A549 treated with ZK216348 at 1 μM for 4 hours (cell line): ENCODE measurements around the gene OR10C1. TPM values are rescaled to one million over a fixed set of nuclear protein-coding genes. Genes with fewer than 3 reads are reported as not detected.

ENCODE experiments used
- total RNA-seq: library from RNA; stranded (reverse); fragments of 200-300 nt; extraction: Qiagen RNA extraction; gene quantifications from 5 replicates; pipeline ENCODE4 v1.2.3, GENCODE V29; 2022; ENCODE audit warnings: low read depth

Gene OR10C1
- not detected in 5 replicates for total RNA-seq

GRCh38 chr6:29439006-29439405, at the start of gene OR10C1:
Gene OR10C1 (plus strand): TSS chr6:29439306. CDS start chr6:29440016, 710 bp downstream.

GRCh38 chr6:29395331-29395730, 43.8 kb upstream of the OR10C1 start, which contains the start of gene OR12D2:
Gene OR12D2 (plus strand): TSS chr6:29395631. CDS start chr6:29396700, 1,069 bp downstream.

GRCh38 chr6:29414588-29414987, 24.5 kb upstream of the OR10C1 start, which contains the start of gene OR12D1:
Gene OR12D1 (plus strand): TSS chr6:29414928.

GRCh38 chr6:29456971-29457370, 17.9 kb downstream of the OR10C1 start, which contains the start of the genes OR11A1 and OR2H1:
Gene OR11A1 (minus strand): TSS chr6:29457071. CDS start chr6:29427641, 29,430 bp downstream.
Gene OR2H1 (plus strand): TSS chr6:29457155. CDS start chr6:29461770, 4,615 bp downstream.

GRCh38 chr6:29487660-29488059, 48.6 kb downstream of the OR10C1 start, which contains the start of gene MAS1L:
Gene MAS1L (minus strand): TSS chr6:29487956. CDS start chr6:29487902, 54 bp downstream.

Other genes with a start within 250 kb of the OR10C1 start
- not detected in 5 replicates for gene OR14J1, start 137.6 kb upstream of the OR10C1 start, total RNA-seq
- gene OR5V1, start 70.4 kb upstream of the OR10C1 start, total RNA-seq = not detected in 5 replicates
- not detected in 5 replicates for gene OR12D3, start 64.0 kb upstream of the OR10C1 start, total RNA-seq
- not detected in 5 replicates for gene OR12D2, start 43.7 kb upstream of the OR10C1 start, total RNA-seq
- not detected in 5 replicates for gene OR12D1, start 24.4 kb upstream of the OR10C1 start, total RNA-seq
- gene OR11A1, start 17.8 kb downstream of the OR10C1 start, total RNA-seq = not detected in 5 replicates
- gene OR2H1, start 17.8 kb downstream of the OR10C1 start, total RNA-seq = not detected in 5 replicates
- gene MAS1L, start 48.6 kb downstream of the OR10C1 start, total RNA-seq = not detected in 5 replicates
- gene UBD, start 120.4 kb downstream of the OR10C1 start, total RNA-seq = 0.35 to 0.74 TPM (median 0.53 TPM) in 5 replicates
- not detected in 5 replicates for gene OR2H2, start 145.8 kb downstream of the OR10C1 start, total RNA-seq
- gene GABBR1, start 193.9 kb downstream of the OR10C1 start, total RNA-seq = 3.7 to 8.2 TPM (median 5.7 TPM) in 5 replicates
- not detected in 5 replicates for gene MOG, start 217.8 kb downstream of the OR10C1 start, total RNA-seq
- not detected in 5 replicates for gene ZFP57, start 241.8 kb downstream of the OR10C1 start, total RNA-seq